ENCODE measurements around the gene DAAM2.

The DAAM2 gene

GRCh38 chr6:39791850-39792539, at the start of gene DAAM2:
DAAM2 (plus strand) TSS chr6:39792376; CDS start chr6:39856303, 63,927 bp downstream.
- in situ Hi-C loops (cut with MboI; ENCODE audit: low sequenced_read_pairs): no loop called here

- in situ Hi-C loops (cut with MboI; ENCODE audit: low sequenced_read_pairs): no loop called here
These were observed 45.4 kb upstream of the DAAM2 start for GRCh38 chr6:39746795-39747194.

GRCh38 chr6:39752835-39753724, 39.1 kb upstream of the DAAM2 start:
- in situ Hi-C loops (cut with MboI; ENCODE audit: low sequenced_read_pairs): no loop called here

GRCh38 chr6:39753725-39754045, 38.5 kb upstream of the DAAM2 start:
- in situ Hi-C loops (cut with MboI; ENCODE audit: low sequenced_read_pairs): no loop called here

GRCh38 chr6:39754514-39755115, 37.6 kb upstream of the DAAM2 start:
- in situ Hi-C loops (cut with MboI; ENCODE audit: low sequenced_read_pairs): no loop called here

GRCh38 chr6:39755231-39755630, 36.9 kb upstream of the DAAM2 start:
- in situ Hi-C loops (cut with MboI; ENCODE audit: low sequenced_read_pairs): no loop called here

GRCh38 chr6:39756582-39756981, 35.6 kb upstream of the DAAM2 start:
- in situ Hi-C loops (cut with MboI; ENCODE audit: low sequenced_read_pairs): no loop called here

- in situ Hi-C loops (cut with MboI; ENCODE audit: low sequenced_read_pairs): no loop called here
These were observed 33.1 kb upstream of the DAAM2 start for GRCh38 chr6:39758905-39759605.

GRCh38 chr6:39760226-39760952, 31.8 kb upstream of the DAAM2 start:
- in situ Hi-C loops (cut with MboI; ENCODE audit: low sequenced_read_pairs): no loop called here

- in situ Hi-C loops (cut with MboI; ENCODE audit: low sequenced_read_pairs): no loop called here
These were observed 26.6 kb upstream of the DAAM2 start for GRCh38 chr6:39765508-39766065.

- in situ Hi-C loops (cut with MboI; ENCODE audit: low sequenced_read_pairs): no loop called here
These were observed 23.2 kb upstream of the DAAM2 start for GRCh38 chr6:39769012-39769411.

- in situ Hi-C loops (cut with MboI; ENCODE audit: low sequenced_read_pairs): no loop called here
These were observed 21.7 kb upstream of the DAAM2 start for GRCh38 chr6:39770446-39770845.

- in situ Hi-C loops (cut with MboI; ENCODE audit: low sequenced_read_pairs): no loop called here
These were observed 19.5 kb upstream of the DAAM2 start for GRCh38 chr6:39772559-39773273.

GRCh38 chr6:39773782-39774181, 18.4 kb upstream of the DAAM2 start:
- in situ Hi-C loops (cut with MboI; ENCODE audit: low sequenced_read_pairs): no loop called here

- in situ Hi-C loops (cut with MboI; ENCODE audit: low sequenced_read_pairs): no loop called here
These were observed 15.6 kb upstream of the DAAM2 start for GRCh38 chr6:39776581-39776980.

GRCh38 chr6:39777218-39777617, 15.0 kb upstream of the DAAM2 start:
- in situ Hi-C loops (cut with MboI; ENCODE audit: low sequenced_read_pairs): no loop called here

- in situ Hi-C loops (cut with MboI; ENCODE audit: low sequenced_read_pairs): no loop called here
These were observed 14.5 kb upstream of the DAAM2 start for GRCh38 chr6:39777661-39778060.

GRCh38 chr6:39778581-39779255, 13.5 kb upstream of the DAAM2 start:
- in situ Hi-C loops (cut with MboI; ENCODE audit: low sequenced_read_pairs): no loop called here

- in situ Hi-C loops (cut with MboI; ENCODE audit: low sequenced_read_pairs): no loop called here
These were observed 6.9 kb upstream of the DAAM2 start for GRCh38 chr6:39785281-39785680.

Measured in HL-60/S4 (cell line).